Aorta (tissue), 5 donors: ENCODE data around the gene GLT1D1. TPM values are rescaled to one million over a fixed set of nuclear protein-coding genes. Genes with fewer than 3 reads are reported as not detected.

Experiments used
- ATAC-seq: fragments of 200-7000 bp; cut with Tn5 transposase; one replicate; pipeline ENCODE4 v1.9.1; 2022; ENCODE audit warnings: moderate library complexity; ENCODE audit not compliant: low FRiP score
- DNase-seq, 2 donors: peaks; one replicate each; pipeline ENCODE4 v3.0.0-alpha.2; 2020
- H3K27ac ChIP-seq, 2 donors: one replicate each; pipeline ENCODE4 v1.5.1; 2013; ENCODE audit warnings: low read length in 2 of 2, mild to moderate bottlenecking in 2 of 2, moderate library complexity in 2 of 2, control low read depth in 1 of 2, inconsistent platforms in 1 of 2, low read depth in 1 of 2
- H3K27me3 ChIP-seq, 2 donors: one replicate each; pipeline ENCODE4 v1.6.1; 2013; ENCODE audit warnings: control low read depth in 1 of 2, low read length in 1 of 2, mild to moderate bottlenecking in 1 of 2, moderate library complexity in 1 of 2; ENCODE audit not compliant: insufficient read depth in 2 of 2, control insufficient read depth in 1 of 2
- H3K36me3 ChIP-seq, 2 donors: one replicate each; pipeline ENCODE4 v1.6.1; 2013; ENCODE audit warnings: control low read depth in 1 of 2, low read length in 1 of 2, mild to moderate bottlenecking in 1 of 2; ENCODE audit not compliant: insufficient read depth in 2 of 2, control insufficient read depth in 1 of 2
- H3K4me1 ChIP-seq, 2 donors: one replicate each; pipeline ENCODE4 v1.6.1; 2013; ENCODE audit warnings: low read length in 2 of 2, control low read depth in 1 of 2, mild to moderate bottlenecking in 1 of 2, moderate library complexity in 1 of 2; ENCODE audit not compliant: insufficient read depth in 2 of 2, control insufficient read depth in 1 of 2
- H3K4me3 ChIP-seq, 2 donors: one replicate each; pipeline ENCODE4 v1.5.1; 2013; ENCODE audit warnings: low read length in 2 of 2, control low read depth in 1 of 2, mild to moderate bottlenecking in 1 of 2
- H3K9me3 ChIP-seq: one replicate; pipeline ENCODE4 v1.6.1; 2013; ENCODE audit warnings: mild to moderate bottlenecking, low read length; ENCODE audit not compliant: control insufficient read depth
- WGBS, 2 donors: extraction: QIAGEN DNeasy Blood & Tissue Kit; methylation state at CpG; one replicate each; pipeline ENCODE4 v1.1.7; 2013; 5-methylcytosine and 5-hydroxymethylcytosine counted together
- intact Hi-C, 2 donors: fragments of 100-400 bp; cut with DNase I; formaldehyde crosslinking; loops; one replicate each; pipeline versions ENCODE4 v1.14.2 to v1.15.0; 2022
- polyA plus RNA-seq, 2 donors: library from polyadenylated mRNA; stranded (reverse); fragments of 200-250 nt; gene quantifications; one replicate each; pipeline ENCODE4 v1.2.3, GENCODE V29; 2013
- total RNA-seq, 2 donors: library from RNA; stranded (reverse); fragmentation: NEBNext Ultra II Directional; extraction: Animal tissue kit (Norgen Biotek cat#: 25700); gene quantifications; one replicate each; pipeline ENCODE4 v1.2.1, GENCODE V29; 2021
- donor health status: healthy with polysubstance abuse.
- donor health status: Bipolar disorder and iron deficiency.
- donor health status: DM: no; HTN: no; CAD: no.
- donor health status: DM: no; HTN: no; CAD: no.
- donor health status: DM: yes; HTN: yes; CAD: no.

Gene GLT1D1
- total and polyA plus RNA-seq, 4 donors, result 0.54 to 1.4 (median 0.78) TPM; not detected in 1

DNA sequence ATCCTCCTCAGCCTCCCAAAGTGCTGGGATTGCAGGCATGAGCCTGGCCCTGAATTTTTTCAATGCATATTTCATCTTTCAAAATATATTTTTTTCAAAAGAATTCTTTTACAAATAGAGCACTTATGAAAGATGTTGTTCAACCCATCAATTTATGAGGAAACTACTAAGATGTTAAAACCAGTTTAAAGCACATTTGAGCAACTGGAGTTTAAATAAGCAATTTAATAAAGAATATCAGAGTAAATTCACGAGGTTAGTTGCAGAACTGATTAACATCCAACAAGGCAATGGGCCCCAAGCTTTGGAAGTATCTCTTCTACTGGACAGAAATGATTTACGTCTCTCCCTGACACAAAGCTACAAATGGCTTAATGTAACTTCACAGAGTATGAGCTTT is 23.3 kb downstream of the GLT1D1 start:
- no peaks in the 10 kb centered on the region for H3K27me3 ChIP-seq
- H3K4me1 ChIP-seq, result no peaks in the 10 kb centered on the region
- no peak overlapping the region for H3K4me3 ChIP-seq
- no peak for DNase-seq
- no peaks in the 10 kb centered on the region for H3K36me3 ChIP-seq
- intact Hi-C loops, result no loop called here
- peaks cover 13% of the 10 kb centered on the region for H3K9me3 ChIP-seq
- ATAC-seq, result no peak
- 74 to 78% methylated on average over 2 of the region's 2 CpGs for WGBS, 2 donors
- no peak overlapping the region for H3K27ac ChIP-seq

DNA sequence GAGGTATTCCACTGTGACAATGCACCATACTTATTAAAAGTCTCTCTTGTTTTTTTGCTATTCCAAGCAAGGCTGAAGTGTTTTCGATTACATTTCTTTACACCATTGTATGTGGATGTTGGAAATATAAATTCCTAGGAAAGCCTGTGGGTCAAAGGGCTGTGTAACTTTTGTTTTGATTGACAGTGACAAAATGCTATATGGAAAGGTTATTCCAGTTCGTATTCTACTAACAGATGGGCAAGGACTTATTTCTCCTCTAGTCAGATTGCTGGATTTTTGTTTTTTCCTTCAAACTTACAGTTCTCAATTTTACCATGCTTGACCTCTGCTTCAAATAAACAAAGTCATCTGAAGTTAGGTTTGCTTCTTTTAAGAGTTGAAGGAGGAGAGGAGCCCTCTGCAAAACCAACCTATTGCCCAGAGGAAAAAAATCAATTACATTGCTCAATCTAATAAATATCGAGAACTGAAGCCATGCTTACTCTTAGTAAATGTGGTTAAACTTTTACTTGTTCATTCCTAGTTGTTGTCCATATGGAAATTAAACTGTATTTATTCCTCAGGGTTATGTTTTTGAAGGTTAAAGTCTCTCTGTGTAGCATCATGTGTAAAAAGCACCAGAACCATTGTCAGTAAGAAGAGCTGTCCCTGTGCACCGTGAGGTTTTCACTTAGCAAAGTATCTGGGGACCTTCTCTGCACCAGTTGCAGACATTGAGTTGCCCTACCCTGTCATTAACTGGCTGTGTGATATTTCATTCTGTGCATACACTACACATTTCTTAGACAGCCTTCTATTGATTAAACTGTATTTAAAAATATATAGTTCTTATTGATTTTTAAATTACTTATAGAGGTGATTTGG is 26.9 kb downstream of the GLT1D1 start:
- no peak overlapping the region for H3K27ac ChIP-seq
- DNase-seq (no peak), ATAC-seq (no peak)
- no peaks in the 10 kb centered on the region for H3K4me1 ChIP-seq
- H3K4me3 ChIP-seq, result no peak overlapping the region
- intact Hi-C loops, result no loop called here
- H3K9me3 ChIP-seq, result peaks cover 12% of the 10 kb centered on the region
- no peaks in the 10 kb centered on the region for H3K27me3 ChIP-seq
- no peaks in the 10 kb centered on the region for H3K36me3 ChIP-seq
- 64 to 68% methylated on average over 4 of the region's 4 CpGs for WGBS, 2 donors

DNA sequence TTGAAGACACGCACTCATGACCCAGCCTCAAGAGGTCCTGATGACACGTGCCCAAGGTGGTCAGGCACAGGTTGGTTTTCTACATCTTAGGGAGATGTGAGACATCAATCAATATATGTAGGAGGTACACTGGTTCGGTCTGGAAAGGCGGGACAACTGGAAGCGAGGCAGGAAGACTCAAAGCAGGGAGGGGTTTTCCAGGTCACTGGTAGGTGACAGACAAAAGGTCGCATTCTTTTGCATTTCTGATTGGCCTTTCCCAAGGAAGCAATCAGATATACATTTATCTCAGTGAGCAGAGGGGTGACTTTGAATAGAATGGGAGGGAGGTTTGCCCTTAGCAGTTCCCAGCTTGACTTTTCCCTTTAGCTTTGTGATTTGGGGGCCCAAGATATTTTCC is 38.6 kb downstream of the GLT1D1 start:
- H3K36me3 ChIP-seq, result no peaks in the 10 kb centered on the region
- DNase-seq (no peak), ATAC-seq (no peak)
- peaks cover 0 to 1% of the 10 kb centered on the region in 2 donors for H3K27me3 ChIP-seq
- WGBS, 2 donors, result 70 to 71% methylated on average over 6 of the region's 6 CpGs
- H3K27ac ChIP-seq, result no peak overlapping the region
- H3K9me3 ChIP-seq, result no peaks in the 10 kb centered on the region
- intact Hi-C loops, result no loop called here
- no peak overlapping the region for H3K4me3 ChIP-seq
- no peaks in the 10 kb centered on the region for H3K4me1 ChIP-seq

DNA sequence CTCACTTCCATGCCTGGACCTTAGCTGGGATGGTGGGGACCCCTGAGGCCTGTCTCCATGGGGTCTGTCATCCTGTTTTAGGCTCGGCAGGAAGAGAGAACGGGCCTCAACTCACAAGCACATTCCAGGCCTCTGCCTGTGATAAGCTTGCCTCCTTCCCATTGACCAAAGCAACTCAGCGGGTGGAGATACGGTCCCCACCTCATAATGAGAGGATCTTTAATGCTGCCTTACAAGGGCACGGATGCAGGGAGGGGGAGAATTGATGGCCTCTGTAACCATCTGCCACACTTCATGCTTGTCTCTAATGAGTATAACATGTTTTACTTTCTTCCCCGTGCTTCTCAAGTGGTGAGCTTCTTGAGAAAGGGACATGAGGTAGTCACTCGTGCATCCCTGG is 50.0 kb downstream of the GLT1D1 start:
- Histone ChIP-seq H3K27ac (no peak overlapping the region), H3K36me3 (no peaks in the 10 kb centered on the region), H3K4me1 (no peaks in the 10 kb centered on the region), H3K27me3 (no peaks in the 10 kb centered on the region), H3K4me3 (no peak overlapping the region), H3K9me3 (no peaks in the 10 kb centered on the region)
- ATAC-seq, result no peak
- DNase-seq, result no peak
- intact Hi-C loops, result no loop called here
- WGBS, 2 donors, result 64 to 79% methylated on average over 7 of the region's 7 CpGs

DNA sequence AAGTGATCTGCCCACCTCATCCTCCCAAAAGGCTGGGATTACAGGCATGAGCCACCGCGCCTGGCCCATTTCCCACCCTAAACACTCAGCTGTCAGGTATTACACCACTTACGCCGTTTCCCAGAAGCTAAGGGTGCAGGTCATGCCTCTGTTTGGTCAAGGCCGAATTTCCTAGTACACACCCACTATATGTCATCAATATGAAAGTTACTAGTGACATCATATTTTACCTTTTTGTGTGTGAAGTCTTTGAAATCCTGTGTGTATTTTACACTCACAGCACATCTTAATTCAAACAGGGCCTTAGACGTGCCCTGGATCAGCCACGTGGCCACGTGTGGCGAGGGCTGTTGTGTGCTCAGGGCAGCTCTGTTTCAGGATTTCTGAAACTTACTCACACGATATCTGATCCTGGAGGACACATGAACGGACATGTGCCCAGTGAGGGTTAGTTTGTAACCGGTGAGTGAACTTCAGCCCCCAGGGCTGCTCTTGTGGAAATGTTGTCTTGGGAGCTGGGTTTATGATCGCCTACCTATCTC is 51.8 kb downstream of the GLT1D1 start:
- intact Hi-C loops, result no loop called here
- no peak for ATAC-seq
- 87 to 88% methylated on average over 13 of the region's 13 CpGs for WGBS, 2 donors

DNA sequence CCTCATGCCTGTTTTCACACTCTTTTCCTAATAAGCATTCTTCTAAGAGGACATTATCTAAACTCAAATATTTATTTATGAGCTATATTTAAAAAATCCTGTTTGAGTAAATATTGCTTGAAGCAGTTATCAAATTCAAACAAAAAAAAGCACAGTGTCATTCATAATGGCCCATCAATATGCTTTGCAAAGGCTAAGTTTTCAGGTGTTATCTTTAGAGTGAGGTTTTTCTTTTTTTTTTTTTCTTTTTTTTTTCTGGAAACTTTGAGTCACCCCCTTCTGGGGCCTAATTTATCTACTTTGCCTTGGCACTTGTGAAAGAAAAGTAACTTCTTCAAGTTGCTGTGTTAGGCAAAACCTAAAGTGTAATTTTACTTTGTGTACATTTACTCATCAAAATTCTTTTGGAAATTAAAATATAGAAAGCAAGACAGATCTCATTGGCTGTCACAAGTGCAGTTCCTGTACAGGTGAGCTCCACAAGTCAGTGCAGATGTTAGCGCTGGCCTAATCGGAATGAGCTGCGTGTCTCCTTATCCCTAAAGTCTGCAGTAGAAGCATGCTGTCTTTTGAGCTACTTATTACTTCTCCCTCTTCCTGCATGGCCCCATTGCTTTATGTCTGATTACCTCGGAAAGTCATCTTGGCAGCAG is 53.3 kb downstream of the GLT1D1 start:
- Histone ChIP-seq H3K36me3 (no peaks in the 10 kb centered on the region), H3K4me3 (no peak overlapping the region), H3K27me3 (no peaks in the 10 kb centered on the region), H3K9me3 (no peaks in the 10 kb centered on the region), H3K27ac (no peak overlapping the region), H3K4me1 (no peaks in the 10 kb centered on the region)
- ATAC-seq (no peak), DNase-seq (no peak)
- intact Hi-C loops, result no loop called here
- WGBS, 2 donors, result 71 to 83% methylated on average over 4 of the region's 4 CpGs

More for the DNA sequence above, 51.8 kb downstream of the GLT1D1 start:
- Histone ChIP-seq H3K4me1 (no peaks in the 10 kb centered on the region), H3K27me3 (no peaks in the 10 kb centered on the region), H3K9me3 (no peaks in the 10 kb centered on the region), H3K4me3 (no peak overlapping the region), H3K27ac (no peak overlapping the region), H3K36me3 (no peaks in the 10 kb centered on the region)
- no peak for DNase-seq

DNA sequence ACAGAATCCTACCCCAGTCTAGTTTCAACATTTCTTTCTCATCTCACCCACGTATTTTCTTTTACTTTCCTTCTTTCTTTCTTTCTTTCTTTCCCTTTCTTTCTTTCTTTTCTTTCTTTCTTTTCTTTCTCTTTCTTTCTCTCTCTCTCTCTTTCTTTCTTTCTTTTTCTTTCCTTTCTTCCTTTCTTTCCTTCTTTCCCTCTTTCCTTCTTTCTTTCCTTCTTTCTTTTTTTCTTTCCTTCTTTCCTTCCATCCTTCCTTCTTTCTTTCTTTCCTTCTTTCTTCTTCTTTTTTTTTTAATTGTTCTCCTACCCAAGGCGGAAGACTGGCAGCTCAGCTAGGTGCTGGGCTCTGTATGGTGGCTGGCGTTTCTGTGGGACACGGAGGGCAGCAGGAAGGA is 55.0 kb downstream of the GLT1D1 start:
- no peaks in the 10 kb centered on the region for H3K36me3 ChIP-seq
- H3K27ac ChIP-seq, result no peak overlapping the region
- intact Hi-C loops, result no loop called here
- H3K9me3 ChIP-seq, result no peaks in the 10 kb centered on the region
- WGBS, 2 donors, result 84 to 91% methylated on average over 4 of the region's 4 CpGs
- no peaks in the 10 kb centered on the region for H3K27me3 ChIP-seq
- no peak overlapping the region for H3K4me3 ChIP-seq
- H3K4me1 ChIP-seq, result no peaks in the 10 kb centered on the region
- no peak for DNase-seq
- ATAC-seq, result no peak

DNA sequence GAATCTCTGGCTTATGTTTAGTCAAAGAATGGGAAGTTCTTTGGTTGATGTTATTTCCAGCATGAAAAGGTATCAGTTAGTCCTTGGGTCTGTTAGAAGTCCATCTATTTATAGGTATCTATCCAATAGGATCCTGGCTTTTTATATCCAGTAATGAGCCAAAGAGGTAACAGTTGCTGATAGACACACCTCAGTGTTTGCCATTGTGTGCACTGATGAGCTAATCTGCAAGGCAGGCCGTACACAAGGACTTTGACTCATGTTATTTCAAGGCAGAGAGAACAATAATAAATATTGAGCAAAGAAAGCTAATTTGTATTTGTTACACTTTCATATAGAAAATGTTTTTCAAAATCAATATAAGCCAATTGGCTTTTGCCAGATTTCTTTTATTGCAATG is 56.4 kb downstream of the GLT1D1 start:
- no peaks in the 10 kb centered on the region for H3K36me3 ChIP-seq
- H3K27me3 ChIP-seq, result no peaks in the 10 kb centered on the region
- H3K4me1 ChIP-seq, result no peaks in the 10 kb centered on the region
- WGBS, 2 donors, result 70% methylated on average over 1 of the region's 1 CpG
- intact Hi-C loops, result no loop called here
- H3K9me3 ChIP-seq, result no peaks in the 10 kb centered on the region
- no peak overlapping the region for H3K27ac ChIP-seq
- H3K4me3 ChIP-seq, result no peak overlapping the region
- DNase-seq (no peak), ATAC-seq (no peak)

DNA sequence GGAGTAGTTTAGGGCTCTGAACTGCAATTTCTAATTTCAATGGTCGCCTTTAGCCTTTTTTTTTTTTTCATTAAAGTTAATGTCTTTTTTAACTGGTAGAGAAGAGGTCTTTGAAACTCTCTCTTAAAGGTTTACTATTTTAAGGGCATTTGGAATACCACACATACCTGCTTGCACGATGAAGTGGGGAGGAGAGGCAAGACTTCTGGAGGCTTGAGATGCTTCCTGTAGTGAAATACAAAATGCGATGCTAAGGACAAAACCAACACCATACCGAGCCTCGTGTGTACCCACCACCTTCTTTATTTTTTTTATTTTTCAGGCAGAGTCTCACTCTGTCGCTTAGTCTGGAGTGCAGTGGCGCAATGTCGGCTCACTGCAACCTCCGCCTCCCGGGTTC is 57.4 kb downstream of the GLT1D1 start:
- 79 to 85% methylated on average over 10 of the region's 10 CpGs for WGBS, 2 donors
- intact Hi-C loops, result no loop called here
- no peak for DNase-seq

More for the DNA sequence above, 57.4 kb downstream of the GLT1D1 start:
- H3K4me1 ChIP-seq, result no peaks in the 10 kb centered on the region
- H3K36me3 ChIP-seq, result no peaks in the 10 kb centered on the region
- no peaks in the 10 kb centered on the region for H3K27me3 ChIP-seq
- ATAC-seq, result no peak
- no peaks in the 10 kb centered on the region for H3K9me3 ChIP-seq
- H3K27ac ChIP-seq, result no peak overlapping the region
- H3K4me3 ChIP-seq, result no peak overlapping the region
